Loucy (cell line): Measurements from ENCODE around the gene SLC44A1.

Experiments
- H2AFZ ChIP-seq: fragments of 200-600 bp; sonication (generic); 2 replicates; pipeline ENCODE4 v1.6.0; 2016; ENCODE audit warnings: antibody characterized with exemption, mild to moderate bottlenecking, low read length, moderate library complexity
- H3F3A ChIP-seq: fragments of 200-600 bp; 2 replicates; pipeline ENCODE4 v1.6.0; 2016; ENCODE audit warnings: antibody characterized with exemption, low read depth, mild to moderate bottlenecking
- H3K27me3 ChIP-seq: fragments of 200-600 bp; sonication (generic); 2 replicates; pipeline ENCODE4 v1.6.1; 2014; ENCODE audit warnings: low read length, mild to moderate bottlenecking; ENCODE audit not compliant: insufficient read depth, poor library complexity, severe bottlenecking
- H3K36me3 ChIP-seq: fragments of 200-600 bp; sonication (generic); 2 replicates; pipeline ENCODE4 v1.6.1; 2016; ENCODE audit warnings: low read length; ENCODE audit not compliant: insufficient read depth
- H3K4me1 ChIP-seq: fragments of 200-600 bp; sonication (generic); 2 replicates; pipeline ENCODE4 v1.5.1; 2014; ENCODE audit warnings: low read length, mild to moderate bottlenecking; ENCODE audit not compliant: insufficient read depth, poor library complexity, severe bottlenecking
- H3K4me2 ChIP-seq: fragments of 200-600 bp; sonication (generic); 2 replicates; pipeline ENCODE4 v1.6.0; 2014; ENCODE audit warnings: antibody characterized with exemption, low read length, low read depth, mild to moderate bottlenecking; ENCODE audit not compliant: poor library complexity, severe bottlenecking
- H3K4me3 ChIP-seq: fragments of 200-600 bp; sonication (generic); 2 replicates; pipeline ENCODE4 v1.5.1; 2014; ENCODE audit warnings: low read length, mild to moderate bottlenecking, mixed read lengths; ENCODE audit not compliant: poor library complexity, severe bottlenecking
- H3K79me2 ChIP-seq: fragments of 200-600 bp; sonication (generic); 2 replicates; pipeline ENCODE4 v1.6.1; 2014; ENCODE audit warnings: low read length; ENCODE audit not compliant: insufficient read depth
- H3K9ac ChIP-seq: fragments of 200-600 bp; sonication (generic); 2 replicates; pipeline ENCODE4 v1.6.0; 2014; ENCODE audit warnings: mild to moderate bottlenecking, low read depth, low read length, moderate library complexity; ENCODE audit not compliant: poor library complexity, severe bottlenecking
- H3K9me2 ChIP-seq: fragments of 200-600 bp; sonication (generic); replicated peaks from 2 replicates; pipeline ENCODE4 v1.6.1; 2016; ENCODE audit warnings: low read depth, low read length, mixed read lengths
- H3K9me3 ChIP-seq: fragments of 200-600 bp; sonication (generic); 2 replicates; pipeline ENCODE4 v1.6.1; 2014; ENCODE audit warnings: mild to moderate bottlenecking, antibody characterized with exemption, low read length, low read depth; ENCODE audit not compliant: insufficient read depth
- H4K20me1 ChIP-seq: fragments of 200-600 bp; sonication (generic); 2 replicates; pipeline ENCODE4 v1.6.0; 2014; ENCODE audit warnings: antibody characterized with exemption, low read length, mild to moderate bottlenecking; ENCODE audit not compliant: insufficient read depth, poor library complexity, severe bottlenecking
- EZH2phosphoT487 ChIP-seq: fragments of 200-600 bp; IDR thresholded peaks from 2 replicates; pipeline ENCODE4 v1.6.1; 2018; ENCODE audit warnings: antibody characterized with exemption, mild to moderate bottlenecking, moderate library complexity, borderline replicate concordance
- TF ChIP-seq, protein P1 (sequence below): fragments of 200-600 bp; sonication (generic); conservative IDR thresholded peaks from 2 replicates; pipeline ENCODE4 v1.5.1; 2014; ENCODE audit warnings: mild to moderate bottlenecking, antibody characterized with exemption, low read length

The SLC44A1 gene

DNA sequence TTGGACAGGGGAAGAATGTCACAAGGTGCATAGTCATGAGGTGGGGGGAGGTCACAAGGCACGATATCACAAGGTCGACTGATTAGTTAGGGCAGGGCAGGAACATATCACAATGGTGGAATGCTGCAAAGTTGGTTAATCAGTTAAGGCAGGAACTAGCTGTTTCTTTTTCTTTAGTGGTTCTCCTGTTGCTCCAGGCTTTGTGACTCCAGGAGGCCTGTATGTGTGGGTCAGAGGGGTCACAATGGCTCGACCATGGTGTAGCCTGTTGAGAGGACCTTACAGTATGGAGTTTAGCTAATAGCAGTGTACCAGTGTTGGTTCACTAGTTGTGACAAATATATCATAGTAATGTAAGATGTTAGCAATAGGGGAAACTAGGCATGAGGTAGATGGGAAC lies 191.0 kb downstream of the SLC44A1 start:
- Histone ChIP-seq H3K36me3 (no peaks in the 10 kb centered on the region), H3K79me2 (no peaks in the 10 kb centered on the region), H3K9ac (no peak overlapping the region), H3K9me2 (no peaks in the 10 kb centered on the region), H3K27me3 (no peaks in the 10 kb centered on the region), H4K20me1 (no peaks in the 10 kb centered on the region), H3F3A (no peaks in the 10 kb centered on the region), H3K4me3 (no peak overlapping the region), H3K9me3 (no peaks in the 10 kb centered on the region), H2AFZ (no peak overlapping the region), H3K4me2 (no peak overlapping the region), H3K4me1 (no peaks in the 10 kb centered on the region)
- TF ChIP-seq, protein P1, sequence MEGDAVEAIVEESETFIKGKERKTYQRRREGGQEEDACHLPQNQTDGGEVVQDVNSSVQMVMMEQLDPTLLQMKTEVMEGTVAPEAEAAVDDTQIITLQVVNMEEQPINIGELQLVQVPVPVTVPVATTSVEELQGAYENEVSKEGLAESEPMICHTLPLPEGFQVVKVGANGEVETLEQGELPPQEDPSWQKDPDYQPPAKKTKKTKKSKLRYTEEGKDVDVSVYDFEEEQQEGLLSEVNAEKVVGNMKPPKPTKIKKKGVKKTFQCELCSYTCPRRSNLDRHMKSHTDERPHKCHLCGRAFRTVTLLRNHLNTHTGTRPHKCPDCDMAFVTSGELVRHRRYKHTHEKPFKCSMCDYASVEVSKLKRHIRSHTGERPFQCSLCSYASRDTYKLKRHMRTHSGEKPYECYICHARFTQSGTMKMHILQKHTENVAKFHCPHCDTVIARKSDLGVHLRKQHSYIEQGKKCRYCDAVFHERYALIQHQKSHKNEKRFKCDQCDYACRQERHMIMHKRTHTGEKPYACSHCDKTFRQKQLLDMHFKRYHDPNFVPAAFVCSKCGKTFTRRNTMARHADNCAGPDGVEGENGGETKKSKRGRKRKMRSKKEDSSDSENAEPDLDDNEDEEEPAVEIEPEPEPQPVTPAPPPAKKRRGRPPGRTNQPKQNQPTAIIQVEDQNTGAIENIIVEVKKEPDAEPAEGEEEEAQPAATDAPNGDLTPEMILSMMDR, result no peak
- no peak for TF ChIP-seq EZH2phosphoT487

DNA sequence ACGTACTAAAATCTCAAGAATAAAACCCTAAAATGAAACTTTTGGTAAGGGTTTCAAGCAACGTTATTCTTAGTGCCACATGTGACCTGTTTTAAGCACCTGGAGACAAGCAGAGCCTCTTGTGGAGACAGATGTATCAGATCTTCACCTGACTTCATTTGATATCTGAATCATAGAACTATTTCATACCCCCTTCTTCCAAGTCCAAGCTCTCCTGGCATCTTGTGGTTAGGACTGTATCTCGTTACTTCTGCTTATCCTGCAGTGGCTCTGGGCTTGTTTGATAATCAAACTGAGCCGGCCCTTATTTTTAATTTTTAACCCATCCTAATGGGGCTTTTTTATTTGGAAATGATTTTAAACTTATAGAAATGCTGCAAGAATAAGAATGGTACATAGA lies 192.3 kb downstream of the SLC44A1 start:
- Histone ChIP-seq H3K9ac (no peak overlapping the region), H3K36me3 (no peaks in the 10 kb centered on the region), H3K9me2 (no peaks in the 10 kb centered on the region), H3K27me3 (no peaks in the 10 kb centered on the region), H4K20me1 (no peaks in the 10 kb centered on the region), H3K4me2 (no peak overlapping the region), H3K4me1 (no peaks in the 10 kb centered on the region), H3F3A (no peaks in the 10 kb centered on the region), H2AFZ (no peak overlapping the region), H3K9me3 (no peaks in the 10 kb centered on the region), H3K4me3 (no peak overlapping the region), H3K79me2 (no peaks in the 10 kb centered on the region)
- TF ChIP-seq, protein P1, result no peak
- no peak for TF ChIP-seq EZH2phosphoT487

DNA sequence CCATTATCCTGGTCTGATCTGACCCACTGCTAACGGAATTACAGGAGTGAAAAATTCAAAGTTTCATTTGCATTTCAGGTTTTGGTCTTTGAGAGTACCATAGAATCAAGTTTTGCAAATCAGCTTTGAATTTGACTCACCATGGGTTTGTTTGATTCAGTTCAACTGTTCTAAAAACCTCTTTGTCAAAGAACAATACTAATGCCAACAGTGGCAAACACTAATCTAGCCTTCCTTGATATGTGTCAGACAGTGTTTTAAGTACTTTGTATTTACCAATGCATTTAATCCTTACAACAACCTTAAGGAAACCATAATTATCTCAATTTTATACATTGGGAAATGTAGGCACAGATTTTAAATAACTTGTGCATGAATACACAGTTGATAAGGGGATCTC lies 193.3 kb downstream of the SLC44A1 start:
- H3K79me2 ChIP-seq, result no peaks in the 10 kb centered on the region
- no peaks in the 10 kb centered on the region for H3F3A ChIP-seq
- H3K9me3 ChIP-seq, result no peaks in the 10 kb centered on the region
- H3K36me3 ChIP-seq, result no peaks in the 10 kb centered on the region
- no peaks in the 10 kb centered on the region for H3K27me3 ChIP-seq
- H2AFZ ChIP-seq, result no peak overlapping the region
- H3K9me2 ChIP-seq, result no peaks in the 10 kb centered on the region
- H4K20me1 ChIP-seq, result no peaks in the 10 kb centered on the region
- no peak overlapping the region for H3K4me2 ChIP-seq
- H3K9ac ChIP-seq, result no peak overlapping the region
- H3K4me1 ChIP-seq, result no peaks in the 10 kb centered on the region
- H3K4me3 ChIP-seq, result no peak overlapping the region
- TF ChIP-seq, protein P1, result no peak
- TF ChIP-seq EZH2phosphoT487, result no peak
